Iris pigment epithelial cell (primary cell): ENCODE measurements around the gene TIRAP.
"Not testable (repeated sequence)": the region's sequence is repeated elsewhere in the genome, so short reads cannot be mapped to it uniquely, and the experiment has no call there.

Experiments
- DNase-seq: peaks from one replicate; pipeline ENCODE4 v3.0.0-alpha.2; 2011; ENCODE audit warnings: low read depth

Gene TIRAP

DNA sequence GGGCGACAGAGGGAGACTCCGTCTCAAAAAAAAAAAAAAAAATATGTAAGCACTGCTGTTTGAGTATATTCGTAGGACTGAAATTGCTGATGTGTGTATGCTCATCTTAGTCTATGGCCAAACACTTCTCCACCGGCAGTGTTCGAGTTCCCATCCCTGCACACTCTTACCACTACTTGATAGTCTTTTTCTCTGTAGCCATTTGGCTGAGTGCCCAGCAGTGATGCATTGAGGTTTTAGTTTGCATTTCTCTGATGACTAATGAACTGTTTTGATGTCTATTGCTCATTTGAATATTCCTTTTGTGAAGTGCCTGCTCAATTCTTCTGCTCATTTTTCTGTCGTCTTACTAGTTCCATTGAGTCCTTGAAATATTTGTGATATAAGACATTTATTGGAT, 1.9 kb downstream of the TIRAP start:
- DNase-seq, result peak; percentile 95

DNA sequence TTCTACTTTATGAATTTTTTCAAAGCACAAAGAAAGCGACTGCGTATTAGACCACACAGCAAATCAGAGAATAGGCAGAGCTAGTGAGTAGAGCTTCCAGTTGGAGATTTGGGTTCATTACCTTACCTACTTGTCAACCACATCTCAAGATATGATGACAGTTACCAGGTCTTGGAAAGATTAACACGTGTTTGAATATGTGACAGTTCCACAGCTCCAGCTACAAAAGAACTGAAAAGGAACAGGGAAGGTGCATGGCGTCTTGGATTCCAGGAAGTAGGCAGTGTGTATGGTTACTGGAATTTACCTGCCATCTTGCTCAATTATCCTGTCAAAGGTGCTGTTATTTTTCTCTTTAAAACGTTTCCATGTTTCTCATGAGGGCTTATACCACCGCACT, 5.3 kb downstream of the TIRAP start:
- no peak for DNase-seq

DNA sequence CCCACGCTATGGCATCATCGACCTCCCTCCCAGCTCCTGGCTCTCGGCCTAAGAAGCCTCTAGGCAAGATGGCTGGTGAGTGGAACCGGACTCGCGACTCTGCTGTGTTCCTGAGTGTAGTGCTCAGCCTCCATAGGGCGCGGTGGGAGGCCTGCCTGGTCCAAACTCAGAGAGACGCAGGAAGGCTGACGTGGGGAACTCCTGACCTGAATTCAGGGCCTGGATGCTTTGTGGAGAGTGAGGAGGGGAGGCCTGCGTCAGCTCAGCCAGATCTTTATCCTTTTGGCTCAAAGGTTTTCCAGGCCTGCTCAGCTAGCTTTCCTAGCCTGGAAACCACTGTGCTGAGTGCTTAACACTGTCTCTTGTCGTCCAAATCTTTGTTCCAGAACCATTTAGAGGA, 8.0 kb downstream of the TIRAP start:
- no peak for DNase-seq

DNA sequence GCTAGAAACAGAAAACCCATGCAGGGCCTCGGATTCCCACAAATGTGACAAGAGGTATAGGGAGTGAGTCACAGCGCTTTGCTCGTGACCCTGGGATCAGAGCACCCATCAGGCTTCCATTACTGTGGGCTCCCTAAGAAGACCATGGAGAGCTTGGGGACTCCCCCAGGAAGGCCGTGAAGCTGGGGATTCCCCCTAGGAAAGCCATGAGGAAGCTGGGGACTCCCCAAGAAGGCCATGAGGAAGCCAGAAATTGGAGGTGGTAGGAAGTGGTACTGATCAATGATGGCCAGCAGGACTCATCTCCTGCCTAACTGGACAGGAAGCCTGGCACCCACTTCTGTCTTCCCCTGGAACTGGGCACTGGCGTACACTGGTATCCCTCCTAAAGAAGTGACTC, 10.8 kb downstream of the TIRAP start:
- DNase-seq, result no peak

DNA sequence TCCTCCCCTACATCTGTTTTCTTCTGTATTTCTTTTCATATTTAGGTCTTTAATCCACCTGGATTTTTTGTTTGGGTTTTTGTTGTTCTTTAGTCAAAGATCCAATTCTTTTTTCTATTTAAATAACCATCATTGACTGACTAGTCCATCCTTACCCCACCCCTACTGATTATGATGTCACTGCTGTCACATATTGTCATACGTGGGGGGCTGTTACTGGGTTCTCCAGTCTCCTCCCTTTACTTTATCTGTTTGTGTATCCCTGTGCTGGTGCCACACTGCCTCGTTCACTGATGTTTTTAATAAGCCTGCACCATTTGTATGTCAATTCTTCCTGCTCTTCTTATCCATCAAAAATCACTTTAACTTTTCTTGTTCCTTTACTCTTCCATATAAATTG, 14.1 kb downstream of the TIRAP start:
- no peak for DNase-seq

DNA sequence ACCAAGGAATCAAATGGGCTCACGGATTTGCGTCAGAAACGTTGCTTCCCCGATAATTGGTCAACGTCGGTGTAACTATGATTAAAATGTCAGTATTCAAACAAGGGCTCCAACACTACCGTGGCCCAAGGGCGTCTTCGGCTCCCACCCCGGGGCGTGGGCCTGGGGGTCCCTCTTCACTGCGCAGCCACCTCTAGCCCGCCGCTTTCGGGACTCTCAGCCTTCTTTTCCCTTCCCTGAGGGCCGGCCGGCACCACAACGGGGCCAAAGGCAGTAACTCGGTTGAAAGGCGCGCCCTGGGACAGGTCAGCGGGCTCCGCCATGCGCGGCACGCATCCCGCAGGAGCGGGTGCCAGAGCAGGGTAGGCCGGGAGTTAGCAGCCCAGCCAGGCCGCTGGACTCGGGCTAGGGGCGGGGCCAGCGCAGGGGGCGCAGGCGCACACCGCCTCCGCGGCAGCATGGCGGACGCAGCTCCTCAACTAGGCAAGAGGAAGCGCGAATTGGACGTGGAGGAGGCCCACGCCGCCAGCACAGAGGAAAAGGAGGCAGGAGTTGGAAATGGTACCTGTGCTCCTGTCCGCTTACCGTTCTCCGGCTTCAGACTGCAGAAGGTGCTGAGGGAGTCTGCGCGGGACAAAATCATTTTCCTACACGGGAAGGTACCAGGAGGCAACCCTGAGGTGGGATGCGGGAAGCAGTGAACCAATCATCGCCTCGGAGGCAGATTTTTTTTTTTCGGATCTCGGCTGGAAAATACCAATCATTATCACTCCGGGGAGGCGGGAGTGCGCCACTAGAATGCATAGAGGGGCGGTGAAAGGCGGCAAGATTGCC, 20.9 kb downstream of the TIRAP start, which contains the start of gene DCPS:
DCPS (plus strand) TSS at position 438 of the 834 bp plus-strand sequence; CDS start at position 459, 21 bp downstream.
- peak; percentile 92 for DNase-seq

DNA sequence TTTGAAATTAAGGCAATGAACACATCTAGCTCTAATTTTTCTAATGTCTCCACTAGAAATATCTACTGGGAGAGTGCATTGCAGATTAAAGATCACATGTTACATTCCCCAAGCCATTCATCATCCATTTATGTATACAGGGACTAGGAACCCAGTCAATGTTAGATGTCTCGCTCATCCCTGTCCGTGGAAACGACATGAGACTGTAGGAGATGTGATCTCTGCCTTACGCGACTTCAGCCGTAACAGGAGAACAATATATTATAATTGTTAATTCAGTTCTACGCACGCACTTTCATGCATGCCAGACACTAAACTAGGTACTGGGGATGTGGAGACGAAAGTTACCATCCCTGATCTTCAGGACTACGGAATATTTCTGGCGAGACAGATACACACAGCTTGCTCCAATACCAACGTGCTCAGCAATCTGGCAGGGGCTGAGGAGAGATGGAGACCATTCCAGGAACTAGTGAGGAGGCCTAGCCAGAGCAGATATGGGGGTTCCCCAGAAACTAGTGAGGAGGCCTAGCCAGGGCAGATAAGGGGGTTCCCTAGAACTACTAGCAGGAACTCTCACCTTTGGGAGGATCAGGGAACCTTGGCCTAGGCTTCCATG, 21.7 kb downstream of the TIRAP start:
- no peak for DNase-seq

DNA sequence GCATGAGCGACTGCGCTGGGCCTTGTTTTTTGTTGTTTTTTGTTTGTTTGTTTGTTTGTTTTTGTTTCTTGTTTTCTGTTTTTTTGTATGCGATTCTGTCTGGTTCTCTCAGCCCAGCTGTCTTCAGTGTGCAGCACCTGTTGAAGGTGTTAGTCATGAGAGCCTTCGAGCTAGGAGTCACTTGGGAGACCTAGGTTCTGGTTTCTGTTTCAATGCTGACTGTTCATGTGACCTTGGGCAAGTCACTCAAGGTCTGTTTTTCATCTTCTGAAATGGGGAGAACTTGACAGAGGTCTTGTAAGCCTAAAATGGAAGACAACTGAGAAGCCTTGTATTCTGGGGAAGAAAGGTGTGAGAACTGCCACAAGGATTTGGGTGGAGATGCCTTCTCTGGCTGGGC, 22.8 kb downstream of the TIRAP start:
- DNase-seq, result no peak

DNA sequence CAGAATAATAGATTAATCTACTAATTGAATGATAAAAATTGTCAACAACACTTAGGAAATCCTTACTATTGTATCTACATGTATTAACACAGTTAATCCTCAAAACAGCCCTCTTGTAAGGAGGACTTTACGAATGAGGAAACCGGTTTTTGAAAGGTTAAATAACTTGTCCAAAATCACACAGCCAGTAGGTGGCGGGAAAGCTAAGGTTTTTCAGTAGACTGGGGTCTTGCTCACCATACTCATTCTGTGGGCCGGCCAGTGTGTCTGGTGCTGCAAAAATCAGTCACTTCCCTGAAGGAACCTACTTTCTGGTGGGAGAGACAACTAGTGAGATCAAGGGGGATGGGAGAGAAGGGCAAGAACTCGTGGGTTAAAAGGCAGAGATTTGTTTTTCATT, 24.8 kb downstream of the TIRAP start:
- DNase-seq, result peak; percentile 59

DNA sequence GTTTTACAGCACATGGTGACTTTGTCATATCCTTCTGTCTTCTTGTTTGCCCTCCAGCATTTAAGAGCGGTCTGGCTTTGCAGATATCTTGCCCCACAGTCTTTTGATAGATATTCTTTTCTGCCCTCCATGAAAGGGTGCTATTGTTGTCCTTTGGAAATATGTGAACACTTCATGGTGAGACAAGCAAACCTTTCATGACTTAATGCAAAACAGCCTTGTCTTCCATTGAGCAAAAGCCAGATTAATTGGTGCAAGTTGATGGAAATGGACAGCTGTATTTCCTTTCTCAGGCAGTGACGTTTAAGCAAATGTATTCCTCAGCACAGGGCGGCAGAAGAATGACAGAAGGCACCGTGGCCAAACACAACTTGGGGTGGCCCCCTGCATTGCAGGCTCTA, 25.4 kb downstream of the TIRAP start:
- no peak for DNase-seq

DNA sequence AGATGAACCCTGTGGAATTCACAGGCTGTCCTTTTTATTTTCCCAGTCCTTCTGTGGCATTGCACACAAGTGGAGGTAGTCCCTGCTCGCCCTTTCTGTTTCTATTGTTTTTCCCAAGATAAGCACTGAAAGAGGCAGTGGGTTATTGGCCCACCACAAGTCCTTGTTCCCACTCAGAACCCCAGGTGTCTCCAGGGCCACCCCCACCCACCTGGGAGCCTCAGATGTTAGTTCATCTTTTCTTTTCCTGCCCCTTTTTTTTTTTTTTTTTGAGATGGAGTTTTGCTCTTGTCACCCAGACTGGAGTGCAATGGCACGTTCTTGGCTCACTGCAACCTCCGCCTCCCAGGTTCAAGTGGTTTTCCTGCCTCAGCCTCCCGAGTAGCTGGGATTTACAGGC, 25.9 kb downstream of the TIRAP start:
- DNase-seq, result not testable (repeated sequence)

DNA sequence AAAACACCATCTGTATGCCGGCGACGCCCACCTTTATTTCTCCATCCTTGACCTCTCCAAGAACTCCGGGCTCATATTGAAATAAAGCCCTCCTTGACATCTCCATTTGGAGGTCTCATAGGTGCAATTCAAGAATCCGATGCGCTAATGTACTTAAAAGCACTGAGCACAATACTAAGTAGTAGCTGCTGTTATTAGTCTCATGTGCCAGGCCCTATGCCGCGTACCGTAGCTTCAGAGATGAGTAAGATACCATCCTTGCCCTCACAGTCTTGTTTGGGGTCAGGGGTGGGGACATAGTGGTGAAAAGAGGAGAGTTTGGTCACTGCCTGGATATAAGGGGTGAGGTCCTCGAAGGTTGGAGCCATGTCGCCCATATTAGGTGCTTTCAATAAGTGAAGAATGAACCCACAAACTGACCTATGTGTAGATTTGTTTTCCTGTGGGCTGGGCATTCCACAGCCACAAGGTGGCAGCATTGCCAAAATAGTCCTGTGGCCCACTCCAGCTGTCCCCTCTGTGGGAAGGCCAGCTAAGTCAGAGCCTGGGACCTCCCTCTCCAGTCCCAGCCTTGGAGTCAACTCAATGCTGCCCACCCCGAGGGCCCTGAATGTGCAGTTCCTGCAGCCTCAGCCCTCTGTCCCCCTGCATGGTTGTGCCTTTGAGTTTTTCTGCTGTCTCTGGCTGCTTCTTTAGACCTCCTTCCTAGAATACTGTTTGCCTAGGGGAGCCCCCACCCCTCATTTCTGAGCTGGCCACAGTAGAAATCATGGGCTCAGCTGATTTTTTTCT, 27.5 kb downstream of the TIRAP start:
- DNase-seq, result peak; percentile 69

DNA sequence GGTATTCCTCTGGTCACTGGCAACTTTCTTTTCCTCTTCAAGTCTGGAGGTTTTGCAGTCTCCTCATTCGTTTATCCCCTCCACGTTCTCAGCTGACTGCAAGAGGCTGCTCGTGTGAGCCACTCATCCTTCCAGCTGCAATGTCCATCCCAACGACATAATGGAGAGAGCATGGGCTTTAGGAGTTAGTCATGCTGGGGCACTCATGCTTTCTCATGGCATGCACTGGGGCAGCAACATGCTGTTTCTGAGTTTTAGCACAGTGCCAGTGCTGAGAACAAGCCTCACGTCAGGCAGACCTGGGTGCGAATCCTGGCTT, 28.1 kb downstream of the TIRAP start:
- DNase-seq, result no peak

DNA sequence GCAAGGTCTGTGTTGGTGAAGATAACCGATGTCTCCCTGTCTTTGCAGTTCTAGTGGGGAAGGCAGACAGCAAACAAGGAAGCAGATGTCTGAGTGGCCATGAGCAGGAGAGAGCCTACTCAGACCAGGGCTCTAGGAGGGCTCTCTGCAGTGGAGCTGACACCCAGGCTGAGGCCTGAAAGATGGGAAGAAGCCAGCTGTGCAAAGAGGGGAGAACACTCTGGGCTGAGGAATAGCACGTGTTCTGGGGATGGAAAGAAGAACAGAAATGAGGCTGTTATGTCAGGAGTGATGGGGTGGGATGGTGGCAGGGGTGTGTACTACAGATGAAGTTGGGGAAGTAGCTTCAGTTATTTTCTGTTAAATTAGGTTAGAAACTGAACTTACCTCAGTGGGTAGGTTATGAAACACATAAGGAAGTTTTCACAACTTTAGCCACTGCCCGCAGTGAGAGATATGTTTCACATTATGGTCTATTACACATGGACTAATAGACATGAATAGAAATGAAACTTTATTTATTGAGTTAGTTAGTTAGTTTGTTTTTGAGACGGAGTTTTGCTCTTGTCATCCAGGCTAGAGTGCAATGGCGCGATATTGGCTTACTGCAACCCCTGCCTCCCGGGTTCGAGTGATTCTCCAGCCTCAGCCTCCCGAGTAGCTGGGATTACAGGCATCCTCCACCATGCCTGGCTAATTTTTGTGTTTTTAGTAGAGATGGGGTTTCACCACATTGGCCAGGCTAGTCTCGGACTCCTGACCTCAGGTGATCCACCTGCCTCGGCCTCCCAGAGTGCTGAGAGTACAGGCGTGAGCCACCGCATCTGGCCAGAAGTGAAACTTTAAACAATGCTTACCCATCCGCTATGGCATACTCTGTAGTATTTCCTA, 28.8 kb downstream of the TIRAP start:
- DNase-seq, result no peak

DNA sequence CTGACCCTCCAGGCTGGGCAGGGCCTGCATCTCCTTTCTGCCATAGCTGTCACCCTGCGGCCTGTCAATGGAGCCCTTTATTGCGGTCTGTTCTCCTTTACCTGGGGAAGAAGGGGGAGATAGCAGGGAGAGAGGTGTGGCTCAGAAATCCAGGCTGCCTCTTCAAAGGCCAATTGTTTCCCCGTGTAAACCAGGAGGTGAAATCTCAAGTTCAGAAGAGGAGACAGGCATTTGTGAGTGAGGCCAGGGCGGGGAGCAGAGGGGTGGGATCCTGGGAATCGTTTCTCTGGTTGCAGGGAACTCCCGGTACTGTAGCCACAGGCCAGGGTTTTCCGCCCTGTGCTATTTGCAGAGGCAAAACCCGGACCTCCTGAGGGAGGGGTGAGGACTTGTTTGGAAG, 30.1 kb downstream of the TIRAP start:
- no peak for DNase-seq

DNA sequence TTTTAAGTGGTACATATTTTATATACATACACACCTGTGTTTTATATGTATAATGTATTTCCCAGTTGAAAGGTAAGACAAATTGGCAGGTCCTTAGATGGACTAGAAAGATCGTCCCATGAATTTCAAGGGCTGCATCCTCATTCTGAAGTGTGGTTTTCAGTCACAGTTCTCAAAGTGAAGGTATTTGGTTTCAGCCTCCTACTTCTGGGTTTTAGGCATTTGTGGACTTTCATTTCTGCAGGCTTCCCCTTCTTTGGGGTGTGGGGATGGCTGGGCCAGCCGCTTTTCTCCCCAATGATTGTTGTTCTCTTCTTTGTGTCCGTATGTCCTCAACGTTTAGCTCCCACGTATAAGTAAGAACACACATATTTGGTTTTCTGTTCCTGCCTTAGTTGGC, 30.9 kb downstream of the TIRAP start:
- no peak for DNase-seq

DNA sequence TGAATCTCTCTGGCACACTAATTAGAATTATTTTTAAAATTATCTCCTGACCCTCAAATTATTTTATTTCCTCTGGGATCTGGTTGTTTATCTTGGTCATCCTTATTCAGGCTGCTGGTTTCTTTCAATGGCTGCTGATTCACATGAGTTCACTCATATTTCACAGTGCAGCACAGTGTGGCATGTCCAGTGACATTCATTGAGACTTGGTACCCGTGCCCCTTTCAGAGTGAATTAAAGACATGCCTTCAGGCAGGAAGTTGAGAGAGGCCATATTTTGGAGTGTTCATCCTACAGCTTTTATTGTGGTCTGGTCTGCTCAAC, 34.5 kb downstream of the TIRAP start:
- no peak for DNase-seq

DNA sequence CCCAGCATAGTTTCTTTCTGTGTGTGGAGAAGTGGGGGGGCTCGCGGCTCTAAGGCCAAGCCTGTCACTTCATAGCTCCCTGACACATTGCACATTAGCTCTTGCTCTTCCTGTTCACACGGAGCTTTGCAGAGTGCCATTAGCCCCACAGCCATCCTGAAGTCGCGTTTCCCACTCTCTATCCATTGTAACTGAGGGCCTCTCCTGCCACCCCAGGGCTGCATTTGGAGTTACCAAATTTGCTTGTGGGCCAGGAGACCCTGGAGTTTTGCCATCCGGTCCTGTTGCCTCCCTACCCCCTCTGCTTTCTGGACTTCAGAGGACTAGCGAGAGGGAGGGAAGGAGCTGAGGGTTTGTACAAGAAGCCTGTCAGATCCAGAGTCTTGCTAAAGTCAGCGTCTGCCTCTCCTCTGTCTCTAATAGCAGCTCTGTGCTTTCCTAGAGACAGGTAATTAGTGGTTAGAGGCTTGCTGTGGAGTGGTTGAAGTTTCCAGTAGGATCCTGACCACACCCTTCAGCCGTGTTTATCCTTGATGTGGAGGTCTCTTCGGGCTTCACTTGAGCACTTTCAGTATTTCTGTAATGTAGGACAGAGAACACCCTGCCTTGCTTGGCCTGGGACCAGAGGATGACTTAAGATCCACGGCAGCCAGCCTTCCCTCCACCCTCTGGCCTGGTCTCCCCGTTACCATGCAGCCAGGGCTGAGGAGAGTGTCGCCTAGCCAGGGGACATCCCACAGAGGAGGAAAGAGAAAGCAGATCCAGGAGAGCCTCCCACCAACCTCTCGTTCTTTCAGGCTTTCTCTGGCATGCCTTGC, 35.1 kb downstream of the TIRAP start:
- DNase-seq, result peak; percentile 91

DNA sequence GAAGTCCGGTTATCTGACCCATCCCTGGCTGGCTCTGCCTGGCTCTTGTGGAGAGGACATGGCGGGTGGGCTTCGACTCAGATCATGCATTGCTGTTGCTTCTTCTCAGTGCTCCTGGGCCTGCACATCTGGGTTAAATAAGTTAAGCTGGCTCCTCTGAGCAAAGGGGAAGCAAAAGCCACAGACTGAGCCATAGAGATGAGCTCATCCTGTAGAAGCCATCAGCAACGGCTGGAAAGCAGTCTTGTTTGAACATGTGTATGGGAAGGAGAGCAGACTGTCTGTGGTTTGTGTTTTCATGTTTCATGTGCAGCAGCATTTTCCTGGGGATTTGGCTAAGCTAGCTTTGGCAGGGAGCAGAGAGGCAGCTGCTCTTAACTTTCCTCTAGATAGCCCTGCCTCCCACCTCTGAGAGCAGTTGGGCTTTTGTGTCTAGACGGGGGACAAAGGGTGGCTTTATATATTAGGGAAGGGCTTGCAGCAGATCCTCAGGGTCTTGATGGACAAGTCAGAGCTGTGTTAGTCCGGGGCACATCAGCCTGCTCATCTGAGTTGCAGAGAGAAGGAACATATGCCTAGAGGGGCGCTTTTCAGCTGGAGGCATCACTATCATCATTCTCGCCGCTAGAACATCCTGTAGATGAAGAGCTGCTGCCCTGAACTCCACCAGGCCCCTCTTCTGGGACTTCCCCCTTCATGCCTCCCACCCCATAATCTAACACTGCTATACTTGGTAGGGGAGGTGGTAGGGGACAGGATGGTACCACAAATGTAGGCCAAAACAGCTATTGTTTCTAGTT, 35.9 kb downstream of the TIRAP start:
- DNase-seq, result peak; percentile 98

DNA sequence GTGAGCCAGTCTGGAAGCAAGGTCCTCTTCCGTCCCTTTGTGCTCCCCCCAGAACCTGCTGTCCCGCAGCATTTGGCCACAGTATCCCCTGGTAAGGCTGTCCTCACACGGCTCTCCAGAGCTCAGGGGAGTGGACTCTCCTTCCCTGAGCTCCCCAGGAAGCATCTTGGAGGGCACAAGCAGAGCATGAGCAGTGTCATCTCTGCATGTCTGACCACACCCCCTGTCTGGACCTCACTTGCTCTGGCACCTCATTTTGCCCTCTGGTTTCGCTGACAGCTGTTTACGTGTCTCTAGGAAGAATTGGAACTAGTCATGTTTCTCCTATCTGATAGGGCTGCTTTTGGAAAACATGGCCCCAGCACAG, 36.5 kb downstream of the TIRAP start:
- DNase-seq, result no peak

DNA sequence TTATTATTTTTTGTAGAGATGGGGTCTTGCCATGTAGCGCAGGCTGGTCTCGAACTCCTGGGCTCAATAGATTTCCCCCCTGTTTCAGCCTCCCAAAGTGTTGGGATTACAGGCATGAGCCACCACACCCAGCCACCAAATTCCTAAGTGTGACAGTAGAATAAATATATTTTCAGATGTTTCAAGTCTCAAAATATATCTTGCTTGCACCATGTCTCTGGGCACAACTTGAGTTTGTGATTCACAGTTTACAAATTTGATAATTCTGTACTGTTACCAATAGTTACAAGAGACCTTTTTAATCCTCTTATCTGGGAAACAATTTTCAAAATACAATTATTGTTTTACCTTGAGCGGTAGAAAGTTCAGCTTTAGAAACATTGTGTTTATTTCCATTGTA, 40.1 kb downstream of the TIRAP start:
- DNase-seq, result no peak
